Gastroesophageal sphincter (tissue), 3 donors: ENCODE measurements around the gene RALY.

Experiments used
- CTCF ChIP-seq, 4 experiments: fragments of 200-600 bp in 2 of 4; fragments of 450-650 bp in 2 of 4; sonication (generic) in 1 of 4; IDR thresholded peaks; one replicate each; pipeline ENCODE4 v1.5.1; 2017 to 2019; ENCODE audit warnings: antibody characterized with exemption in 4 of 4, mild to moderate bottlenecking in 2 of 4, moderate library complexity in 2 of 4
- POLR2A ChIP-seq, 2 donors: fragments of 450-650 bp; IDR thresholded peaks; one replicate each; pipeline ENCODE4 v1.6.1; 2017; ENCODE audit warnings: antibody characterized with exemption in 2 of 2, mild to moderate bottlenecking in 2 of 2, moderate library complexity in 1 of 2

- TF ChIP-seq CTCF (IDR thresholded peaks at IDR 0.05) (peak in 2 of 4 experiments; percentile 15 to 40), POLR2A (IDR thresholded peaks at IDR 0.05) (no peak)
These were observed 45.9 kb upstream of the RALY start for GRCh38 chr20:33947709-33948295.
